ENCODE measurements around the gene SORBS1. TPM values are rescaled to one million over a fixed set of nuclear protein-coding genes. Genes with fewer than 3 reads are reported as not detected.
"Not testable (repeated sequence)": the region's sequence is repeated elsewhere in the genome, so short reads cannot be mapped to it uniquely, and the experiment has no call there.

SORBS1 gene
- total RNA-seq, 1 experiment from 2014 or later = 4.1 TPM

DNA sequence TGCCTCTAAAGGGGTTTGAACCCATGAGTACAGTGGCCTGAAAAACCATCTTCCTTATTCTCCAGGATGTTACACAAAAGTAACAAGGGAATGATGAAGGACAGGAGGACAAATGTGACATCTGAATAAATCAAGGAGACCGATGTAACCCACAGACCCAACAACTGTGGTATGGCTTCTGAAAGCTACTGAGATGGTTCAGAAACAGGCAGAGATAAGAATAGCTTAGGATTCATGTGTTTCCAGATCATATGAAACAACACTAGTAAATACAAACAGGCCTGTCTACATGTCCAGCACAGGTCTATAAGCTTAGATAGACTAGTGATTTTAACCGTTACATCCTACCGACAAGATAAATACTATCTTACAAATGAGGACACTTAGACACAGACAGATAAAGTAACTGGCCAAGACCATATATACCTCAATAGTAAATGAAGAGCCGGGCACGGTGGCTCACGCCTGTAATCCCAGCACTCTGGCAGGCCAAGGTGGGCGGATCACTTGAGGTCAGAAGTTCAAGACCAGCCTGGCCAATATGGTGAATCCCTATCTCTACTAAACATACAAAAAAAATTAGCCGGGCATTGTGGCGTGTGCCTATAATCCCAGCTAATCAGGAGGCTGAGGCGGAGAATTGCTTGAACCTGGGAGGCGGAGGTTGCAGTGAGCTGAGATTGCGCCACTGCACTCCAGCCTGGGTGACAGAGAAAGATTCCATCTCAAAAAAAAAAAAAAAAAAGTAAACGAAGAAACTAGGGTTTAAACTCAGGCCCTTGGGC is 88.7 kb downstream of the SORBS1 start:
- Histone ChIP-seq H3F3A (ENCODE audit: low read length, unreplicated experiment) (no peaks in the 10 kb centered on the region), H3K36me3 (ENCODE audit: low read depth, low read length) (no peaks in the 10 kb centered on the region), H3K4me1 (ENCODE audit: insufficient read depth, low read length) (peaks cover 8% of the 10 kb centered on the region; the same call in 1 of the 2 replicates), H3K27me3 (ENCODE audit: low read length) (no peaks in the 10 kb centered on the region), H2AFZ (ENCODE audit: low read length) (no peak overlapping the region), H3K4me2 (ENCODE audit: low read length) (no peak overlapping the region), H3K79me2 (ENCODE audit: low read length) (no peaks in the 10 kb centered on the region), H3K9me3 (ENCODE audit: low read length) (no peaks in the 10 kb centered on the region), H3K27ac (ENCODE audit: low read length) (no peak overlapping the region), H4K20me1 (ENCODE audit: low read length) (no peaks in the 10 kb centered on the region), H3K4me3 (ENCODE audit: low read length) (no peak overlapping the region), H3K9ac (ENCODE audit: low read length) (no peak overlapping the region), H3K9me2 (replicated peaks; ENCODE audit: low read length) (no peaks in the 10 kb centered on the region)
- ATAC-seq = no peak
- TF ChIP-seq EZH2 (IDR thresholded peaks at IDR 0.05; ENCODE audit: low read length, unreplicated experiment) (no peak), CTCF (conservative IDR thresholded peaks at IDR 0.05; ENCODE audit: low read depth, low read length) (no peak), EZH2phosphoT487 (IDR thresholded peaks at IDR 0.05; ENCODE audit: borderline replicate concordance, low read length) (no peak)
- DNase-seq = no peak
- intact Hi-C loops (cut with micrococcal nuclease) = no loop called here
- CTCF ChIA-PET = no interaction called here
- POLR2A ChIA-PET (ENCODE audit: unreplicated experiment) = interaction anchor here (0.6 kb wide), 1 partner anchor 27 kb away, joined by 4 read pairs; no protein-coding TSS in a partner anchor
- no TSS peak for BruUV-seq (replicated peaks)

GRCh38 chr10:95469676-95470075 is 91.5 kb downstream of the SORBS1 start:
- Histone ChIP-seq H3K4me3 (ENCODE audit: low read length) (no peak overlapping the region), H3K9me3 (ENCODE audit: low read length) (no peaks in the 10 kb centered on the region), H3K4me1 (ENCODE audit: insufficient read depth, low read length) (peaks cover 7% of the 10 kb centered on the region; the same call in 1 of the 2 replicates), H3K79me2 (ENCODE audit: low read length) (no peaks in the 10 kb centered on the region), H3K36me3 (ENCODE audit: low read depth, low read length) (no peaks in the 10 kb centered on the region), H3K27ac (ENCODE audit: low read length) (no peak overlapping the region), H3K4me2 (ENCODE audit: low read length) (no peak overlapping the region), H4K20me1 (ENCODE audit: low read length) (no peaks in the 10 kb centered on the region), H2AFZ (ENCODE audit: low read length) (no peak overlapping the region), H3F3A (ENCODE audit: low read length, unreplicated experiment) (no peaks in the 10 kb centered on the region), H3K9me2 (replicated peaks; ENCODE audit: low read length) (no peaks in the 10 kb centered on the region), H3K9ac (ENCODE audit: low read length) (no peak overlapping the region), H3K27me3 (ENCODE audit: low read length) (no peaks in the 10 kb centered on the region)
- DNase-seq (no peak), ATAC-seq (no peak)
- no TSS peak for BruUV-seq (replicated peaks)
- TF ChIP-seq EZH2 (IDR thresholded peaks at IDR 0.05; ENCODE audit: low read length, unreplicated experiment) (no peak), EZH2phosphoT487 (IDR thresholded peaks at IDR 0.05; ENCODE audit: borderline replicate concordance, low read length) (no peak), CTCF (conservative IDR thresholded peaks at IDR 0.05; ENCODE audit: low read depth, low read length) (no peak)
- CTCF ChIA-PET = no interaction called here
- intact Hi-C loops (cut with micrococcal nuclease) = no loop called here
- POLR2A ChIA-PET (ENCODE audit: unreplicated experiment) = no interaction called here

DNA sequence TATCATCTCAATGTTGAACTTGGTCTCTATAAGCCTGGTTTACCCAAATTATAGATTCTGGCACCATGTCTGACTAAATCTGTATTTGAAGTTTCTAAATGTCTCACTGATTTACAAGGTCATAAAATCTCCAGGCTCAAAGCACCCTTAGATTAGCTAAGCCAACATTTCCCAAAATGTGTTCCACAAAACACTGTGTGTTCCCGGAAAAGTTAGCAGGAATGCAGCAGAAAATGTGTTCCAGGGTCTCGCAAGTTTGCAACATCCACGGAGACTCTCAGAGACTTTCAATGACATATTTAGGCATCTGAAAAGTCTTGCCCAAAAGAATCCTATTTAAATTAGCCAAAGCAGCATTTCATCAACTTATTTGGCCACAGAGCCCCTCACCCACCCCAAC is 91.9 kb downstream of the SORBS1 start:
- CTCF ChIA-PET = no interaction called here
- Histone ChIP-seq H3K4me1 (ENCODE audit: insufficient read depth, low read length) (peaks cover 2% of the 10 kb centered on the region; the same call in 1 of the 2 replicates), H4K20me1 (ENCODE audit: low read length) (no peaks in the 10 kb centered on the region), H3K9me3 (ENCODE audit: low read length) (no peaks in the 10 kb centered on the region), H3K27ac (ENCODE audit: low read length) (no peak overlapping the region), H2AFZ (ENCODE audit: low read length) (no peak overlapping the region), H3F3A (ENCODE audit: low read length, unreplicated experiment) (no peaks in the 10 kb centered on the region), H3K9me2 (replicated peaks; ENCODE audit: low read length) (no peaks in the 10 kb centered on the region), H3K79me2 (ENCODE audit: low read length) (no peaks in the 10 kb centered on the region), H3K4me2 (ENCODE audit: low read length) (no peak overlapping the region), H3K36me3 (ENCODE audit: low read depth, low read length) (no peaks in the 10 kb centered on the region), H3K27me3 (ENCODE audit: low read length) (no peaks in the 10 kb centered on the region), H3K4me3 (ENCODE audit: low read length) (no peak overlapping the region), H3K9ac (ENCODE audit: low read length) (no peak overlapping the region)
- TF ChIP-seq EZH2 (IDR thresholded peaks at IDR 0.05; ENCODE audit: low read length, unreplicated experiment) (no peak), CTCF (conservative IDR thresholded peaks at IDR 0.05; ENCODE audit: low read depth, low read length) (no peak), EZH2phosphoT487 (IDR thresholded peaks at IDR 0.05; ENCODE audit: borderline replicate concordance, low read length) (no peak)
- no peak for ATAC-seq
- intact Hi-C loops (cut with micrococcal nuclease) = no loop called here
- POLR2A ChIA-PET (ENCODE audit: unreplicated experiment) = no interaction called here
- no peak for DNase-seq
- no TSS peak for BruUV-seq (replicated peaks)

DNA sequence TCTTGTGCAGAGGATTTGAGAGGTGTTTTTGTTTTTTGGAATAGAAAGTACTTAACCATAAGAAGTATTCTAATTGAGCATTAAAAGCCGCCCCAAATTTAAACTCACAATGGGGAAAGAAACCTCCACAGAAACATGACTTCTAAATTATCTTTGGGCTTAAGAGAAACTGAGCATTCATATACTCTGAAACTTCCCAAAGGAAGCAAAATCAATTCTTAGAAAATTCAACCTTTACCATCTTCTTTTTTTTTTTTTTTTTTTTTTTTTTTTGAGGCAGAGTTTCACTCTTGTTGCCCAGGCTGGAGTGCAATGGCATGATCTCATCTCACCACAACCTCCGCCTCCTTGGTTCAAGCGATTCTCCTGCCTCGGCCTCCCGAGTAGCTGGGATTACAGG is 93.5 kb downstream of the SORBS1 start:
- CTCF ChIA-PET, ATAC-seq: not testable (repeated sequence)

More for the DNA sequence above, 93.5 kb downstream of the SORBS1 start:
- H3K79me2 ChIP-seq (ENCODE audit: low read length); H3F3A ChIP-seq (ENCODE audit: low read length, unreplicated experiment); DNase-seq; H3K9me3 ChIP-seq (ENCODE audit: low read length); H2AFZ ChIP-seq (ENCODE audit: low read length); H3K36me3 ChIP-seq (ENCODE audit: low read depth, low read length); H3K27ac ChIP-seq (ENCODE audit: low read length); H3K4me1 ChIP-seq (ENCODE audit: insufficient read depth, low read length); POLR2A ChIA-PET (ENCODE audit: unreplicated experiment); BruUV-seq (replicated peaks); H4K20me1 ChIP-seq (ENCODE audit: low read length); H3K9ac ChIP-seq (ENCODE audit: low read length); H3K9me2 ChIP-seq (replicated peaks; ENCODE audit: low read length); H3K27me3 ChIP-seq (ENCODE audit: low read length); H3K4me2 ChIP-seq (ENCODE audit: low read length); H3K4me3 ChIP-seq (ENCODE audit: low read length); intact Hi-C loops (cut with micrococcal nuclease): not testable (repeated sequence)
